GM23338 (cell line): Measurements from ENCODE around the gene LCN10.

Experiments
- CTCF ChIP-seq, 2 experiments: fragments of 200-600 bp in 1 of 2; sonication (generic) in 1 of 2; conservative IDR thresholded peaks; 2 replicates each; pipeline versions ENCODE4 v1.5.1 to v1.6.1; 2016 to 2017; ENCODE audit warnings: antibody characterized with exemption in 2 of 2, low read depth in 2 of 2, mild to moderate bottlenecking in 2 of 2, moderate library complexity in 1 of 2
- EZH2 ChIP-seq: fragments of 200-600 bp; sonication (generic); IDR thresholded peaks from one replicate; pipeline ENCODE4 v1.8.0; 2017; ENCODE audit warnings: antibody characterized with exemption, mild to moderate bottlenecking, low read depth; ENCODE audit not compliant: unreplicated experiment
- EZH2phosphoT487 ChIP-seq: fragments of 200-600 bp; sonication (generic); IDR thresholded peaks from one replicate; pipeline ENCODE4 v1.8.1; 2018; ENCODE audit warnings: antibody characterized with exemption; ENCODE audit not compliant: unreplicated experiment
- NANOG ChIP-seq: IDR thresholded peaks from 2 replicates; pipeline ENCODE4 v1.6.1; 2016; ENCODE audit warnings: antibody characterized with exemption, borderline replicate concordance
- POLR2AphosphoS5 ChIP-seq: IDR thresholded peaks from 2 replicates; pipeline ENCODE4 v1.6.1; 2016; ENCODE audit warnings: antibody characterized with exemption, low read depth
- REST ChIP-seq: IDR thresholded peaks from one replicate; pipeline ENCODE4 v1.6.1; 2018; ENCODE audit warnings: antibody characterized with exemption; ENCODE audit not compliant: unreplicated experiment
- STAT1 ChIP-seq: IDR thresholded peaks from one replicate; pipeline ENCODE4 v1.6.1; 2016; ENCODE audit warnings: antibody characterized with exemption; ENCODE audit not compliant: unreplicated experiment
- ZNF114 ChIP-seq: fragments of 250-450 bp; sonication (Bioruptor Pico); IDR thresholded peaks from 2 replicates; pipeline ENCODE4 v1.5.0; 2020; ENCODE audit warnings: mild to moderate bottlenecking, moderate library complexity
- ZNF331 ChIP-seq: fragments of 250-450 bp; sonication (Bioruptor Pico); IDR thresholded peaks from 2 replicates; pipeline ENCODE4 v1.5.0; 2020; ENCODE audit warnings: low read depth, mild to moderate bottlenecking, moderate library complexity

- no peak for TF ChIP-seq EZH2
- TF ChIP-seq POLR2AphosphoS5, result no peak
- TF ChIP-seq CTCF (conservative IDR thresholded peaks at IDR 0.05; ENCODE audit: low read depth in 2 of 2), result no peak
- TF ChIP-seq NANOG, result no peak
- TF ChIP-seq ZNF114, result no peak
- TF ChIP-seq STAT1, result no peak
- TF ChIP-seq ZNF331, result no peak
- TF ChIP-seq EZH2phosphoT487, result no peak
- TF ChIP-seq REST, result no peak
Measured at GRCh38 chr9:136759001-136759400, 16.3 kb upstream of the LCN10 start.
